LNCaP clone FGC (cell line): ENCODE data around the gene WNK1.

Experiments used
- DNase-seq: peaks from one replicate; pipeline ENCODE4 v3.0.0-alpha.2; 2011; ENCODE audit warnings: low read depth
- H3K4me3 ChIP-seq: 2 replicates; pipeline ENCODE4 v1.5.1; 2011; ENCODE audit warnings: mild to moderate bottlenecking, low read depth, low read length, control low read depth
- CTCF ChIP-seq: IDR thresholded peaks from 2 replicates; pipeline ENCODE4 v1.5.1; 2012; ENCODE audit warnings: mild to moderate bottlenecking; ENCODE audit not compliant: control insufficient read depth, insufficient read depth; ENCODE audit errors: extremely low read depth

The WNK1 gene

GRCh38 chr12:793037-793436, 40.7 kb downstream of the WNK1 start:
- no peak overlapping the region for H3K4me3 ChIP-seq
- DNase-seq, result no peak
- TF ChIP-seq CTCF, result no peak

- no peak for DNase-seq
- no peak overlapping the region for H3K4me3 ChIP-seq
- TF ChIP-seq CTCF, result no peak
Measured at GRCh38 chr12:793711-794110, 41.3 kb downstream of the WNK1 start.

- no peak overlapping the region for H3K4me3 ChIP-seq
- no peak for DNase-seq
- TF ChIP-seq CTCF, result no peak
Measured at GRCh38 chr12:795305-795704, 42.9 kb downstream of the WNK1 start.

GRCh38 chr12:800401-800800, 48.0 kb downstream of the WNK1 start:
- no peak overlapping the region for H3K4me3 ChIP-seq
- TF ChIP-seq CTCF, result no peak
- DNase-seq, result no peak

- TF ChIP-seq CTCF, result no peak
- DNase-seq, result no peak
- no peak overlapping the region for H3K4me3 ChIP-seq
Measured at GRCh38 chr12:802242-803120, 50.1 kb downstream of the WNK1 start.

GRCh38 chr12:805022-805632, 52.7 kb downstream of the WNK1 start:
- DNase-seq, result no peak
- no peak overlapping the region for H3K4me3 ChIP-seq
- TF ChIP-seq CTCF, result no peak
